Activated CD4-positive, alpha-beta T cell treated with anti-CD3 and anti-CD28 coated beads for 36 hours (primary cell): ENCODE results near the gene MLC1. TPM values are rescaled to one million over a fixed set of nuclear protein-coding genes. Genes with fewer than 3 reads are reported as not detected.

Experiments
- ATAC-seq: fragments of 200-7000 bp; cut with Tn5 transposase; one replicate; pipeline ENCODE4 v1.10.0; 2021; ENCODE audit warnings: mild to moderate bottlenecking, moderate library complexity
- CTCF ChIA-PET: fragments of 350-600 bp; sonication (Branson Sonifier 250); formaldehyde crosslinking; loops from one replicate; lab custom pipeline; 2021; ENCODE audit warnings: antibody characterized with exemption; lab: Charles Lee
- POLR2A ChIA-PET: fragments of 350-600 bp; sonication (Branson Sonifier 250); formaldehyde crosslinking; loops from one replicate; lab custom pipeline; 2021; ENCODE audit warnings: antibody characterized with exemption, inconsistent platforms; lab: Charles Lee
- DNase-seq: peaks from one replicate; pipeline ENCODE4 v3.0.0-alpha.2; 2020
- H3K27ac Mint-ChIP-seq: one replicate; pipeline ENCODE4 v1.8.0; 2021; ENCODE audit warnings: mixed read lengths
- H3K27me3 Mint-ChIP-seq: one replicate; pipeline ENCODE4 v1.8.0; 2021; ENCODE audit warnings: mixed read lengths
- H3K36me3 Mint-ChIP-seq: one replicate; pipeline ENCODE4 v1.8.0; 2021; ENCODE audit warnings: low read depth, mixed read lengths
- H3K4me1 Mint-ChIP-seq: one replicate; pipeline ENCODE4 v1.8.0; 2021; ENCODE audit warnings: mixed read lengths
- H3K4me3 Mint-ChIP-seq: one replicate; pipeline ENCODE4 v1.8.0; 2021; ENCODE audit warnings: mild to moderate bottlenecking, moderate library complexity, mixed read lengths
- H3K9me3 Mint-ChIP-seq: one replicate; pipeline ENCODE4 v1.8.0; 2021; ENCODE audit warnings: low read depth, mixed read lengths
- intact Hi-C, 2 experiments: fragments of 100-400 bp; cut with DNase I in 1 of 2; cut with micrococcal nuclease in 1 of 2; formaldehyde crosslinking; loops; one replicate each; pipeline versions ENCODE4 v1.14.2 to v1.15.1; 2022 to 2024; cut with DNase I, micrococcal nuclease
- total RNA-seq, 2 experiments: library from RNA; stranded (reverse); gene quantifications; one replicate each; pipeline ENCODE4 v1.2.3, GENCODE V29; 2021

Gene MLC1
- total RNA-seq, 2 experiments from 2014 or later, result not detected

DNA sequence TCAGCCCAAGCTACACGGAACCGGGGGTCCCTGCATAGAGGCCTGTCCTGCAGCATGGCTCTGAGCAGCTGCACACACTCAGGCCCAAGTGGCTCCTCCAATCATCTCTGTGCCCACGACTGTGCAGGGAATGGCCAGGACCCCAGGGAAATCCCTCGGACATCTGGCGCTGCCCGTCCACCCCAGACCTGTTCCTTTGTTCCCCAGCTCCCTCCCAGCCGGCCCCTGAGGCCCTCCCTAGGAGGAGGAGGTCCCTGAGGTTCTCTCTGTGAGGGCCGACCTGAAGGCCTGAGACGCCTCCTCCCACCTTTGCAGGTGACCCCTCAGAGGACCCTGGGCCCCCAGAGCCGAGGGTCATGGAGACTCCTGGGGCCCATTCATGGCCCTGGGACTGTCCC is 1.1 kb downstream of the MLC1 start:
- Mint-ChIP-seq H3K4me1 (peaks cover 12% of the 10 kb centered on the region), H3K36me3 (peaks cover 4% of the 10 kb centered on the region), H3K4me3 (no peak overlapping the region), H3K27me3 (peaks cover 28% of the 10 kb centered on the region), H3K27ac (no peak overlapping the region), H3K9me3 (peaks cover 11% of the 10 kb centered on the region)
- intact Hi-C loops, result no loop called here
- POLR2A ChIA-PET, result no interaction called here
- ATAC-seq (no peak), DNase-seq (no peak)
- CTCF ChIA-PET, result interaction anchor here (0.7 to 1.6 kb wide), 3 partner anchors 31 to 153 kb away, joined by 3 to 5 read pairs (median 4); no protein-coding TSS in a partner anchor

DNA sequence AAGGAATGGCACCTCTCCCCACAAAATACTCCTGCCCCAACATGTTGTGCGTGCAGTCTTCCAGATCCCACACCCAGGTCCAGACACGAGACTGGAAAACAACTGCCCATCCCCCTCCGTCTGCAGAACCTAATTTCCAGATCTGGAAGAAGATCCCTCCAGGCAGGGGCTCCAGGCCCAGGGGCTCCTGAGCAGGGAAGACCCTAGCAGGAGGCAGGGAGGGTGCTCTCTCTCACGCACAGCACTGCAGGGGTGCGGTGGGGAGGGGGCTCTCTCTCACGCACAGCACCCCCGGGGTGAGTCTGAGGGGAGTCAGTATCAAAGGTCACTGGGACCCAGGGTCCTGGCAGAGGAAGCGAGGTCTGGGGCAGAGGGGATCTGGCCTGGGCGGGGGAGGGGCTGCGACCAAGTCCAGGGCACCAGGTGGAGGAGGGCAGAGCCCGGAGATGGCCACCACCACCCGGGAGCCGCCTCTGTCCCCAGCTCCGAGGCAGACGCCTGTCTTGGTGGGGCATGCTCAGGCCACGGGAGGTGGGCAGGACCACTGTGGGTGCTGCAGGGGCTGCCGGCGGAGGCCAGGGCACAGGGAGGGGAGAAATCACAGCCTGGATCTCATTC is 1.7 kb downstream of the MLC1 start:
- intact Hi-C loops, result no loop called here
- ATAC-seq, result no peak
- Mint-ChIP-seq H3K27ac (no peak overlapping the region), H3K4me3 (no peak overlapping the region), H3K27me3 (peaks cover 28% of the 10 kb centered on the region), H3K36me3 (peaks cover 4% of the 10 kb centered on the region), H3K9me3 (peaks cover 11% of the 10 kb centered on the region), H3K4me1 (peaks cover 12% of the 10 kb centered on the region)
- CTCF ChIA-PET, result no interaction called here
- POLR2A ChIA-PET, result no interaction called here
- no peak for DNase-seq

- ATAC-seq (no peak), DNase-seq (no peak)
- Mint-ChIP-seq H3K4me1 (peaks cover 12% of the 10 kb centered on the region), H3K27ac (no peak overlapping the region), H3K27me3 (peaks cover 28% of the 10 kb centered on the region), H3K9me3 (peaks cover 11% of the 10 kb centered on the region), H3K4me3 (no peak overlapping the region), H3K36me3 (peaks cover 4% of the 10 kb centered on the region)
- POLR2A ChIA-PET, result no interaction called here
- CTCF ChIA-PET, result no interaction called here
- intact Hi-C loops, result no loop called here
These were observed 2.2 kb downstream of the MLC1 start for GRCh38 chr22:50082961-50083461.

DNA sequence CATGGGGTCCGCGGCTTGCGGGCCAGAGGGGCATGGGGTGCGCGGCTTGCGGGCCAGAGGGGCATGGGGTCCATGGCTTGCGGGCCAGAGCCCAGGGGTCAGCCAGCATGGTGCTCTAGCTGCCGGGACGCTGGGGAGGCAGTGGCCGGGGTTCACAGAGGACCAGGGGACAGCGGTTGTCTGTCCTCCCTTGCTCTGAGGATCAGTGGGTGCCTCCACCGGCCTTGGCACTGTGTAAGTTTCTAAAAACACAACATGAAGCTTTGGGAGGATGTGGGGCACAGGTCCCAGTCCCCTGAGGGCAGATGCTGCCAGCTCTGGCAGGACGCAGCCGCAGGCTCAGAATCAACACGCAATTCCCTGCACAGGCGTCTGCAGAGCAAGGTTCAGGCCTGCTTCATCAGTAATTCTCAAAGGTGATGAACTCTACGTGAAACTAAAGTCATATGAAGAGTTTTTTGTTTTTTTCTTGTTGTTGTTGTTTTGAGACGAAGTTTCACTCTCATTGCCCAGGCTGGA is 3.0 kb downstream of the MLC1 start:
- ATAC-seq (no peak), DNase-seq (no peak)
- H3K27me3 Mint-ChIP-seq, result peaks cover 23% of the 10 kb centered on the region
- intact Hi-C loops, result no loop called here
- ChIA-PET POLR2A (no interaction called here), CTCF (no interaction called here)
- H3K9me3 Mint-ChIP-seq, result peaks cover 8% of the 10 kb centered on the region
- H3K4me1 Mint-ChIP-seq, result peaks cover 12% of the 10 kb centered on the region
- no peak overlapping the region for H3K4me3 Mint-ChIP-seq
- H3K36me3 Mint-ChIP-seq, result peaks cover 3% of the 10 kb centered on the region
- no peak overlapping the region for H3K27ac Mint-ChIP-seq

DNA sequence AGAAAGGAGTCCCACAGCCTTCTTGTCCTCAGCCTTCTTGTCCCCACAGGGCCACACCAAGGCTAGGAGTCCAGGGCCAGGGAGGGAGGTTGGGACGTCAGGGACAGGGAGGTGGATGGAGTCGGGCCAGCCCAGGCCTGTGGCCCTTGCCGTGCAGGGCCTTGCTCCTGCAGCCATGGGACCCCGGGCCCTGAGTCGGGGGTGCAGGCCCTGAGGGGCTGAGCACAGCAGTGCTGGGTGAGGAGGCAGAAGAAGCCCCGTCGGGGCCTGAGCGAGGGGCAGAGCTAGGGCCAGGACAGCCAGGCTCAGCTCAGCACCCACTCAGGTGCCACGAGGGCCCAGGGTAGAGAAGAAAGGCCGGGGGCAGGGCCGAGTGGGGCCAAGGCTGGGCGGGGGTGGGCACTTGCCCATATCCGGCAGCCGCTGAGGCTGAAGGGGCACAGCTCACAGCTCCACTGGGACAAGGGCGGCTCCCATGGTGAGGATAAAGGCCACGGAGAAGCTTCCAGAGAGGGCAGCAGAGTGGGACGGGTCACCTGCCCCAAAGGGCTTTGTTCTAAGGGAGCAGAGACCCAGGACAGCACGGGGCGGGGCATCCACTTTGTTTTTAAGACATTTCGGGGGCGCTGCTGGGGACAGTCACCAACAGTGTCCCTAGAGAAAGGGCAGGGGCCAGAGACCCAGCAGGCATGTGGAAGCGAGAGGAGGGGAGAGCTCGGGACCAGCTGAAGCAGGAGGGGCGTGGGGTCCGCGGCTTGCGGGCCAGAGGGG is 3.6 kb downstream of the MLC1 start:
- intact Hi-C loops, result no loop called here
- no peak for ATAC-seq
- ChIA-PET POLR2A (no interaction called here), CTCF (no interaction called here)
- Mint-ChIP-seq H3K4me3 (no peak overlapping the region), H3K27me3 (peaks cover 17% of the 10 kb centered on the region), H3K27ac (no peak overlapping the region), H3K4me1 (peaks cover 12% of the 10 kb centered on the region), H3K9me3 (peaks cover 1% of the 10 kb centered on the region), H3K36me3 (no peaks in the 10 kb centered on the region)
- no peak for DNase-seq

GRCh38 chr22:50080077-50080465 is 5.2 kb downstream of the MLC1 start:
- ChIA-PET POLR2A (no interaction called here), CTCF (interaction anchor here (1.1 to 1.4 kb wide), 2 partner anchors 10 to 11 kb away, joined by 3 to 4 read pairs; partner anchors contain the start of gene MOV10L1)
- Mint-ChIP-seq H3K27ac (no peak overlapping the region), H3K4me1 (peaks cover 5% of the 10 kb centered on the region), H3K9me3 (no peaks in the 10 kb centered on the region), H3K36me3 (no peaks in the 10 kb centered on the region), H3K27me3 (peaks cover 11% of the 10 kb centered on the region), H3K4me3 (no peak overlapping the region)
- intact Hi-C loops, result no loop called here
- DNase-seq (no peak), ATAC-seq (no peak)

DNA sequence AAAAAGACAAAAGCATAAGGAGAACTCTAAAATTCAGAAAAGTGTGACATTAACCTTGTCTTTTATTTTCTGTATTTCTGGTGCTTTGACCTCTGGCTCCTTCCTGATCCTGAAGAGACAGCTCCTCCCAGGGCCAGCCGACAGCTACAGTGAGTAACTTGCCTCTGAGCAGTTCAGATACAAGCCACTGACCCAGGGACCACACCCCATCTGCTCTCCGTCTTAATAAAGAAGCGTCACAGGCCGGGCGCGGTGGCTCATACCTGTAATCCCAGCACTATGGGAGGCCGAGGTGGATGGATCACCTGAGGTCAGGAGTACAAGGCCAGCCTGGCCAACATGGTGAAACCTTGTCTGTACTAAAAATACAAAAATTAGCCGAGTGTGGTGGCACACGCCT is 6.5 kb downstream of the MLC1 start:
- ATAC-seq (no peak), DNase-seq (no peak)
- H3K27me3 Mint-ChIP-seq, result peaks cover 5% of the 10 kb centered on the region
- CTCF ChIA-PET, result no interaction called here
- no peak overlapping the region for H3K4me3 Mint-ChIP-seq
- no peaks in the 10 kb centered on the region for H3K36me3 Mint-ChIP-seq
- intact Hi-C loops, result no loop called here
- POLR2A ChIA-PET, result no interaction called here
- no peaks in the 10 kb centered on the region for H3K4me1 Mint-ChIP-seq
- H3K27ac Mint-ChIP-seq, result no peak overlapping the region
- no peaks in the 10 kb centered on the region for H3K9me3 Mint-ChIP-seq

DNA sequence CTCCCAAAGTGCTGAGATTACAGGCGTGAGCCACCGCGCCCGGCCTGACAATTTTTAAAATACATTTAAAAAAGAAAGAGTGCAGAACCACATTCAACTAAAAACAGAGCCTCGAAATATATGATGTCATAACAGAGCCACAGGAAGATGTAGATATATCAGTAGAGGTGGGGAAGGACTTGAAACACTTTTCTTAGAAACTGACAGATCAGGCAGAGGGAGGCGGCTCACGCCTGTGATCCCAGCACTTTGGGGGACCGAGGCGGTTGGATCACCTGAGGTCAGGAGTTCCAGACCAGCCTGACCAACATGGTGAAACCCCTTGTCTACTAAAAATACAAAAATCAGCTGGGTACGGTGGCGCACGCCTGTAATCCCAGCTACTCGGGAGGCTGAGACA is 7.0 kb downstream of the MLC1 start:
- intact Hi-C loops, result no loop called here
- ATAC-seq (no peak), DNase-seq (no peak)
- no peak overlapping the region for H3K27ac Mint-ChIP-seq
- CTCF ChIA-PET, result no interaction called here
- H3K4me1 Mint-ChIP-seq, result no peaks in the 10 kb centered on the region
- H3K36me3 Mint-ChIP-seq, result no peaks in the 10 kb centered on the region
- no peaks in the 10 kb centered on the region for H3K9me3 Mint-ChIP-seq
- no peak overlapping the region for H3K4me3 Mint-ChIP-seq
- POLR2A ChIA-PET, result no interaction called here
- H3K27me3 Mint-ChIP-seq, result peaks cover 5% of the 10 kb centered on the region

DNA sequence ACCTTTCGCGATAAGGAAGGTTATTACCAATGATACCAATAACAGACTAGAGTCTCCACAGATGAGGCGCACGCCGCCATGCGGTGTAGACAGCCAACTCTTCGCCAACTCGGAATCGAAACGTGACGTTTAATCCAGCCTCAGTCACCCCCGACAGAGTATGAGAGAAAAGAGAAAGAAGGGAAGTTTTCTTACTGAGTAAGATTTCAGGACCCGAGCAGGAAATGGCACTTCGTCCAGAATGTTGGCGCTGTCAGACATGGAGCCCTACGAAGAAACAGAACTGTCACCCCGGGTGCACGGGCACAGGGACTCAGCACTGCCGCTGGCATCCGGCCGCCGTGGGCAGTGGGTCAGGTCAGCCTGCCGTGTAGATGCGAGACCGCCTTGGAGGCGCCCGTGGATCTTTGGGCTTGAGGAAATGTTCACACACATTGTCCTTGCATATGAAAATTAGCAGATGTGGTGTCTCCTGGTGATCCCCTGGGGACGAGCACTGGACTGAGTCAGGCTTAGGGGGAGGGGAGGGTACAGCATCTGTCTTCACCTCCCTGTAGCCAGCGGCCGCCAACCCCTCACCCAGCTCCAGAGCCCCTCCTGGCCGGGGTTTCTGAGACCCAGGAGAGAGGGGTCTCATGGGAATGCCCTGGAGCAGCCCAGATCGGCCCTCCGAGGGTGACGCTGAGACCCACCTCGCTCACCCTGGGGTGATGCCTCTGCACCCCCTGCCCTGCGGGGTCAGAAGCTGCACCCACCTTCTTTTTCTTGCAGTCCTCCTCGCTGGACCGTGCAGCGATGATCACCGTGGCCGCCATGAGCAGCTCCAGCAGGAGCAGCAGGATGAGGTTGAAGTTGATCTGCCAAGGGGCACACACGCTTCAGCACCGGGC is 8.3 kb downstream of the MLC1 start:
- H3K9me3 Mint-ChIP-seq, result no peaks in the 10 kb centered on the region
- ATAC-seq (no peak), DNase-seq (no peak)
- H3K27me3 Mint-ChIP-seq, result no peaks in the 10 kb centered on the region
- no peak overlapping the region for H3K4me3 Mint-ChIP-seq
- ChIA-PET CTCF (interaction anchor here (0.6 kb wide), 2 partner anchors 65 to 539 kb away, joined by 3 to 4 read pairs; no protein-coding TSS in a partner anchor), POLR2A (no interaction called here)
- H3K27ac Mint-ChIP-seq, result no peak overlapping the region
- no peaks in the 10 kb centered on the region for H3K36me3 Mint-ChIP-seq
- no peaks in the 10 kb centered on the region for H3K4me1 Mint-ChIP-seq
- intact Hi-C loops, result no loop called here

- intact Hi-C loops, result no loop called here
- CTCF ChIA-PET, result no interaction called here
These were observed 10.4 kb downstream of the MLC1 start for GRCh38 chr22:50074551-50075530.

More at GRCh38 chr22:50074551-50075530, 10.4 kb downstream of the MLC1 start:
- H3K4me1 Mint-ChIP-seq, result no peaks in the 10 kb centered on the region
- no peaks in the 10 kb centered on the region for H3K27me3 Mint-ChIP-seq
- no peak for ATAC-seq
- no peak for DNase-seq
- no peaks in the 10 kb centered on the region for H3K9me3 Mint-ChIP-seq
- no peaks in the 10 kb centered on the region for H3K36me3 Mint-ChIP-seq
- H3K27ac Mint-ChIP-seq, result no peak overlapping the region
- H3K4me3 Mint-ChIP-seq, result no peak overlapping the region
- POLR2A ChIA-PET, result no interaction called here
